GF-D8 (cell line): ENCODE measurements around the gene ACTR1A.
"Not testable (repeated sequence)": the region's sequence is repeated elsewhere in the genome, so short reads cannot be mapped to it uniquely, and the experiment has no call there.

ENCODE experiments used
- DNase-seq: peaks from one replicate; lab custom pipeline; 2025; lab: John Stamatoyannopoulos, UW

ACTR1A gene

GRCh38 chr10:102514487-102515311, 12.2 kb upstream of the ACTR1A start:
- DNase-seq: no peak

GRCh38 chr10:102511583-102512274, 9.2 kb upstream of the ACTR1A start:
- DNase-seq: peak; percentile 55

GRCh38 chr10:102509387-102509786, 6.9 kb upstream of the ACTR1A start:
- DNase-seq: peak; percentile 11

GRCh38 chr10:102508506-102508905, 6.0 kb upstream of the ACTR1A start:
- DNase-seq: no peak

- DNase-seq: no peak
These were observed 5.0 kb upstream of the ACTR1A start for GRCh38 chr10:102507521-102507920.

- no peak for DNase-seq
These were observed 3.1 kb upstream of the ACTR1A start for GRCh38 chr10:102505462-102506115.

- no peak for DNase-seq
These were observed 2.4 kb upstream of the ACTR1A start for GRCh38 chr10:102504976-102505300.

GRCh38 chr10:102504179-102504975, 1.9 kb upstream of the ACTR1A start:
- DNase-seq: peak; percentile 31

- DNase-seq: peak; percentile 89
These were observed 1.0 kb upstream of the ACTR1A start, which contains the start of gene SUFU for GRCh38 chr10:102503264-102504178. Gene SUFU, plus strand, starts transcription at chr10:102503972. Its CDS starts 181 bp downstream, at chr10:102504153.

GRCh38 chr10:102502029-102502336, 529 bp downstream of the ACTR1A start:
- DNase-seq: peak; percentile 96

- DNase-seq: no peak
These were observed 1.1 kb downstream of the ACTR1A start for GRCh38 chr10:102501201-102502028.

GRCh38 chr10:102500686-102501085, 1.8 kb downstream of the ACTR1A start:
- DNase-seq: not testable (repeated sequence)

GRCh38 chr10:102499356-102499755, 3.2 kb downstream of the ACTR1A start:
- no peak for DNase-seq

GRCh38 chr10:102497545-102497944, 5.0 kb downstream of the ACTR1A start:
- DNase-seq: no peak

GRCh38 chr10:102493771-102494170, 8.7 kb downstream of the ACTR1A start:
- no peak for DNase-seq

- no peak for DNase-seq
These were observed 9.5 kb downstream of the ACTR1A start for GRCh38 chr10:102492983-102493382.

GRCh38 chr10:102492344-102492939, 10.1 kb downstream of the ACTR1A start:
- DNase-seq: no peak

- DNase-seq: no peak
These were observed 11.4 kb downstream of the ACTR1A start for GRCh38 chr10:102491136-102491535.

GRCh38 chr10:102485093-102485784, 17.3 kb downstream of the ACTR1A start:
- DNase-seq: no peak
